Measurements from ENCODE around the gene SPEF2.
"Not testable (repeated sequence)": the region's sequence is repeated elsewhere in the genome, so short reads cannot be mapped to it uniquely, and the experiment has no call there.

Gene SPEF2

GRCh38 chr5:35819668-35820067 lies 202.0 kb downstream of the SPEF2 start:
- DNase-seq (ENCODE audit: low spot score) = no peak

GRCh38 chr5:35820735-35821134 lies 203.1 kb downstream of the SPEF2 start:
- DNase-seq (ENCODE audit: low spot score) = no peak

- no peak for DNase-seq (ENCODE audit: low spot score)
Measured at GRCh38 chr5:35821513-35821912, 203.8 kb downstream of the SPEF2 start.

- DNase-seq (ENCODE audit: low spot score) = no peak
Measured at GRCh38 chr5:35822511-35822910, 204.8 kb downstream of the SPEF2 start.

- DNase-seq (ENCODE audit: low spot score) = no peak
Measured at GRCh38 chr5:35823347-35824098, 205.9 kb downstream of the SPEF2 start.

GRCh38 chr5:35826056-35826455 lies 208.4 kb downstream of the SPEF2 start:
- no peak for DNase-seq (ENCODE audit: low spot score)

GRCh38 chr5:35826554-35826953 lies 208.9 kb downstream of the SPEF2 start:
- DNase-seq (ENCODE audit: low spot score) = no peak

- no peak for DNase-seq (ENCODE audit: low spot score)
Measured at GRCh38 chr5:35828082-35828598, 210.5 kb downstream of the SPEF2 start.

GRCh38 chr5:35830587-35830986 lies 212.9 kb downstream of the SPEF2 start:
- no peak for DNase-seq (ENCODE audit: low spot score)

- no peak for DNase-seq (ENCODE audit: low spot score)
Measured at GRCh38 chr5:35832762-35833161, 215.1 kb downstream of the SPEF2 start.

- no peak for DNase-seq (ENCODE audit: low spot score)
Measured at GRCh38 chr5:35833224-35833623, 215.6 kb downstream of the SPEF2 start.

GRCh38 chr5:35835796-35836742 lies 218.4 kb downstream of the SPEF2 start:
- DNase-seq (ENCODE audit: low spot score) = no peak

GRCh38 chr5:35838370-35839042 lies 220.8 kb downstream of the SPEF2 start:
- no peak for DNase-seq (ENCODE audit: low spot score)

- no peak for DNase-seq (ENCODE audit: low spot score)
Measured at GRCh38 chr5:35842856-35843255, 225.2 kb downstream of the SPEF2 start.

GRCh38 chr5:35845508-35845907 lies 227.8 kb downstream of the SPEF2 start:
- DNase-seq (ENCODE audit: low spot score) = not testable (repeated sequence)

- DNase-seq (ENCODE audit: low spot score) = no peak
Measured at GRCh38 chr5:35847491-35847890, 229.8 kb downstream of the SPEF2 start.

- DNase-seq (ENCODE audit: low spot score) = no peak
Measured at GRCh38 chr5:35847961-35848360, 230.3 kb downstream of the SPEF2 start.

GRCh38 chr5:35849860-35850259 lies 232.2 kb downstream of the SPEF2 start:
- no peak for DNase-seq (ENCODE audit: low spot score)

- DNase-seq (ENCODE audit: low spot score) = peak; percentile 38
Measured at GRCh38 chr5:35850967-35851680, 233.5 kb downstream of the SPEF2 start.

- DNase-seq (ENCODE audit: low spot score) = no peak
Measured at GRCh38 chr5:35852084-35852734, 234.5 kb downstream of the SPEF2 start.

- DNase-seq (ENCODE audit: low spot score) = no peak
Measured at GRCh38 chr5:35852773-35853172, 235.1 kb downstream of the SPEF2 start.
